Kidney (tissue), 14 donors: ENCODE results near the gene LHX2. TPM values are rescaled to one million over a fixed set of nuclear protein-coding genes. Genes with fewer than 3 reads are reported as not detected.

Experiments
- DNase-seq, 5 donors: peaks; one replicate each; pipeline ENCODE4 v3.0.0-alpha.2; 2013 to 2020
- FAIRE-seq: peaks from 2 replicates; lab custom pipeline; 2012; peaks lifted over from hg19 to GRCh38; lab: Jason Lieb, UNC
- H3K27ac ChIP-seq, 2 donors: one replicate each; pipeline ENCODE4 v1.7.0; 2013; ENCODE audit warnings: low read depth in 2 of 2, low read length in 2 of 2, inconsistent platforms in 1 of 2
- H3K27me3 ChIP-seq: one replicate; pipeline ENCODE4 v1.7.1; 2013; ENCODE audit warnings: low read length, inconsistent platforms; ENCODE audit not compliant: control insufficient read depth, insufficient read depth
- H3K36me3 ChIP-seq, 3 donors: one replicate each; pipeline versions ENCODE4 v1.7.0 to v1.7.1; 2013; ENCODE audit warnings: low read length in 3 of 3, control low read depth in 1 of 3, inconsistent platforms in 1 of 3; ENCODE audit not compliant: insufficient read depth in 3 of 3, control insufficient read depth in 2 of 3
- H3K4me1 ChIP-seq, 3 donors: one replicate each; pipeline versions ENCODE4 v1.7.0 to v1.7.1; 2013; ENCODE audit warnings: low read length in 3 of 3, inconsistent platforms in 1 of 3, low read depth in 1 of 3; ENCODE audit not compliant: control insufficient read depth in 2 of 3, insufficient read depth in 2 of 3
- H3K4me3 ChIP-seq, 3 donors: one replicate each; pipeline versions ENCODE4 v1.7.0 to v1.8.1; 2013; ENCODE audit warnings: low read length in 3 of 3, control low read depth in 1 of 3, inconsistent platforms in 1 of 3
- H3K9ac ChIP-seq, 3 donors: one replicate each; pipeline versions ENCODE4 v1.7.0 to v1.7.1; 2013; ENCODE audit warnings: low read length in 3 of 3, control low read depth in 1 of 3, inconsistent platforms in 1 of 3
- H3K9me3 ChIP-seq, 3 donors: one replicate each; pipeline versions ENCODE4 v1.7.0 to v1.7.1; 2013; ENCODE audit warnings: low read length in 3 of 3, control low read depth in 1 of 3, inconsistent platforms in 1 of 3; ENCODE audit not compliant: control insufficient read depth in 2 of 3, insufficient read depth in 1 of 3
- intact Hi-C: fragments of 100-400 bp; cut with DNase I; formaldehyde crosslinking; loops from one replicate; pipeline ENCODE4 v1.11.1; 2022
- polyA plus RNA-seq: library from polyadenylated mRNA; stranded (reverse); fragments of 350-450 nt; fragmentation: Illumina TruSeq; extraction: RNeasy Lipid Tissue Mini Kit (QIAGEN cat#74804); gene quantifications from one replicate; pipeline ENCODE4 v1.2.3, GENCODE V29; 2014; ENCODE audit warnings: low read depth, low replicate concordance; ENCODE audit not compliant: insufficient read depth
- total RNA-seq: library from RNA; stranded (reverse); fragmentation: NEBNext Ultra II Directional; extraction: Animal tissue kit (Norgen Biotek cat#: 25700); gene quantifications from one replicate; pipeline ENCODE4 v1.2.1, GENCODE V29; 2021
- TF ChIP-seq, protein P1 (sequence below): IDR thresholded peaks from 3 replicates; pipeline ENCODE4 v1.5.1; 2012; ENCODE audit warnings: mild to moderate bottlenecking, moderate library complexity, borderline replicate concordance; ENCODE audit not compliant: insufficient read depth; ENCODE audit errors: extremely low read depth
- donor health status: control.
- donor health status: control.
- donor health status: control.
- donor health status: control.
- donor health status: control.
- donor health status: DM: yes; HTN: yes; CAD: no.
- donor health status: Normal renal cell carcinoma (clear cell type).

The LHX2 gene
- total and polyA plus RNA-seq, 2 donors from 2014 or later: not detected

DNA sequence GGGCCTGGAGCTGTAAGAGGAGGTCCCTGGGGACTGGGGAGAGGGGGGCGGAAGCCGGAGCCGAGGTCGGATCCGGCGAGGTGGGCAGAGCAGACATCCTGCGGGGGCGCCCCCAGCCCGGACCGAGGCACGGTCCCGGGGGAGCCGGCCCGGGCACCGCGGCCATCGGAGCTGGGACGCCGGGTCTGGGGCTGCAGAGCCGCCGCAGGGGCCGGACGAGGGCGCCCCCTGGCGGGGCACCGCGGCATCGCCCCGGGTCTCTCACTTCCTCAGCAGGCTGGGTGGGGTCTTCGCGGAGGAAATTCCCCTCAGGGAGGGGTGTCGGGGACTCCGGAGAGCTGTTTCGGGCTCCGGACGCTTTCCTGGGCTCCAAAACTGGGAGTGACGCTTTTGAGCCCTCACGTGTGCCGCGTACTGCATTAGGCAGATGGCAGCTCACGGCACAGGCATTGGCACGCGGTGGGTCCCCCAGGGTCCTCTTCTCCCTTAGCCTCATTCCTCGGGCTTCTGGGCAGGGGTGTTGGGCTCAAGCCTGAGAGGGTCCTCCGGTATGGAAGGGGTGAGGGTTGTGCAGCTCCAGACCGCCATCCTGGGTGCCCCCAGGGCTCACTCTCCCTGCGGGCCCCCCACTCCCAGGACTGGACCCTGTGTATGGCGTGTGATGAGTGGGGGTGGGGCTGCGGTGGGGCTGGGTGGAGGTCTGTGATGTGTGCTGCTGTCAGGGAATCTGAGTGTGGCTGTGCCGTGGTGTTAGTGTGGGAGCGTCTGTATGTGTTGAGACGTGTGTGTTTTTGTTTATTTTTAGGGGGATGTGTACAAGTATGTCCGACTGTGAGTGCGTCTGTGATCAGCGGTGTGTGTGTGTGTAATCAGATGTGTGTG lies 29.6 kb downstream of the LHX2 start:
- FAIRE-seq (no peak), DNase-seq (peak in 4 of 5 donors; percentile 37 to 74 (median 54))
- Histone ChIP-seq H3K4me1 (peaks cover 0 to 6% (median 2%) of the 10 kb centered on the region in 3 donors), H3K9ac (no peak overlapping the region), H3K4me3 (peak overlapping the region in 2 of 3 donors; percentile 50 to 55), H3K27me3 (peaks cover 7% of the 10 kb centered on the region), H3K27ac (no peak overlapping the region), H3K9me3 (no peaks in the 10 kb centered on the region), H3K36me3 (no peaks in the 10 kb centered on the region)
- TF ChIP-seq, protein P1, sequence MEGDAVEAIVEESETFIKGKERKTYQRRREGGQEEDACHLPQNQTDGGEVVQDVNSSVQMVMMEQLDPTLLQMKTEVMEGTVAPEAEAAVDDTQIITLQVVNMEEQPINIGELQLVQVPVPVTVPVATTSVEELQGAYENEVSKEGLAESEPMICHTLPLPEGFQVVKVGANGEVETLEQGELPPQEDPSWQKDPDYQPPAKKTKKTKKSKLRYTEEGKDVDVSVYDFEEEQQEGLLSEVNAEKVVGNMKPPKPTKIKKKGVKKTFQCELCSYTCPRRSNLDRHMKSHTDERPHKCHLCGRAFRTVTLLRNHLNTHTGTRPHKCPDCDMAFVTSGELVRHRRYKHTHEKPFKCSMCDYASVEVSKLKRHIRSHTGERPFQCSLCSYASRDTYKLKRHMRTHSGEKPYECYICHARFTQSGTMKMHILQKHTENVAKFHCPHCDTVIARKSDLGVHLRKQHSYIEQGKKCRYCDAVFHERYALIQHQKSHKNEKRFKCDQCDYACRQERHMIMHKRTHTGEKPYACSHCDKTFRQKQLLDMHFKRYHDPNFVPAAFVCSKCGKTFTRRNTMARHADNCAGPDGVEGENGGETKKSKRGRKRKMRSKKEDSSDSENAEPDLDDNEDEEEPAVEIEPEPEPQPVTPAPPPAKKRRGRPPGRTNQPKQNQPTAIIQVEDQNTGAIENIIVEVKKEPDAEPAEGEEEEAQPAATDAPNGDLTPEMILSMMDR: peak; percentile 72
- intact Hi-C loops: loop anchor here (10.0 kb wide), 1 partner anchor 496 kb away; no protein-coding TSS in a partner anchor

GRCh38 chr9:124041817-124042116 lies 30.2 kb downstream of the LHX2 start:
- intact Hi-C loops: loop anchor here (10.0 kb wide), 1 partner anchor 497 kb away; no protein-coding TSS in a partner anchor
- FAIRE-seq: no peak

GRCh38 chr9:124042201-124042721 lies 30.7 kb downstream of the LHX2 start:
- intact Hi-C loops: loop anchor here (10.0 kb wide), 1 partner anchor 497 kb away; no protein-coding TSS in a partner anchor
- no peak overlapping the region for H3K4me3 ChIP-seq
- peaks cover 9% of the 10 kb centered on the region for H3K27me3 ChIP-seq

More at GRCh38 chr9:124041817-124042116, 30.2 kb downstream of the LHX2 start:
- no peaks in the 10 kb centered on the region for H3K36me3 ChIP-seq
- peaks cover 0 to 6% (median 2%) of the 10 kb centered on the region in 3 donors for H3K4me1 ChIP-seq
- no peak overlapping the region for H3K4me3 ChIP-seq
- no peaks in the 10 kb centered on the region for H3K9me3 ChIP-seq
- peaks cover 7% of the 10 kb centered on the region for H3K27me3 ChIP-seq
- H3K9ac ChIP-seq: no peak overlapping the region
- DNase-seq: no peak
- TF ChIP-seq, protein P1: no peak
- H3K27ac ChIP-seq: no peak overlapping the region

More at GRCh38 chr9:124042201-124042721, 30.7 kb downstream of the LHX2 start:
- no peak overlapping the region for H3K27ac ChIP-seq
- no peak overlapping the region for H3K9ac ChIP-seq
- peaks cover 0 to 6% (median 2%) of the 10 kb centered on the region in 3 donors for H3K4me1 ChIP-seq
- FAIRE-seq (no peak), DNase-seq (no peak)
- TF ChIP-seq, protein P1: no peak
- H3K36me3 ChIP-seq: no peaks in the 10 kb centered on the region
- no peaks in the 10 kb centered on the region for H3K9me3 ChIP-seq
